NCI-H2196 (cell line): ENCODE data around the gene TFAP2B.

ENCODE experiments used
- DNase-seq: peaks from one replicate; lab custom pipeline; 2025; ENCODE audit not compliant: unreplicated experiment; lab: John Stamatoyannopoulos, UW

TFAP2B gene

GRCh38 chr6:50824552-50824951 is 5.9 kb downstream of the TFAP2B start:
- DNase-seq = no peak

GRCh38 chr6:50825375-50826036 is 6.8 kb downstream of the TFAP2B start:
- no peak for DNase-seq

- no peak for DNase-seq
Observed at GRCh38 chr6:50826037-50826761, 7.5 kb downstream of the TFAP2B start.

GRCh38 chr6:50826803-50827202 is 8.1 kb downstream of the TFAP2B start:
- DNase-seq = no peak

- DNase-seq = no peak
Observed at GRCh38 chr6:50829049-50829448, 10.4 kb downstream of the TFAP2B start.

DNA sequence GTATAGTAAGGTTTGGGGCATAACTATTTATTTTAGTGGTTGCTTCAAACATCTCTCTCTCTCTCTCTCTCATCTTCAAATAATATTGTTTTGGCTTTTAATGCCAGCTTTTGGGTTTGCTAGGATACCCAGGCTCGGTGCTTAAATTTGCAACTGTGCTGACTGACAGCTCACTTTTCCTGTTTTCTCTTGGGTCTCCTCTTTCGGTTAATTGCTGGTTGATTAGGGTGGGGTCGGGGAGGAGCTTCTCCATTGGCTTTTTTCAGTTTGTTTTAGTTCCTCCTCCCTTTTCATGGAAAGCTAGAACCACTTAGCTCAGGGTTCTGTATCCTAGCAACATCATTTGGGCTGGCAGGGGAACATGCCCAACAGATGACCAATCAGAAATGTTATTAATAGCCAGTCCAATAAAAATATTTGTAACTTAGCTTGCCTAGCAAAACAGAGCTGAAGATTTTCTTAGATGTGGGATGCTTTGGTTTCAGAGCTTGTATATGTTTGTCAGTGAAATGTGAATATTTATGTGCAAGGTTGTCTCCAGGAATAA is 11.3 kb downstream of the TFAP2B start:
- DNase-seq = no peak

DNA sequence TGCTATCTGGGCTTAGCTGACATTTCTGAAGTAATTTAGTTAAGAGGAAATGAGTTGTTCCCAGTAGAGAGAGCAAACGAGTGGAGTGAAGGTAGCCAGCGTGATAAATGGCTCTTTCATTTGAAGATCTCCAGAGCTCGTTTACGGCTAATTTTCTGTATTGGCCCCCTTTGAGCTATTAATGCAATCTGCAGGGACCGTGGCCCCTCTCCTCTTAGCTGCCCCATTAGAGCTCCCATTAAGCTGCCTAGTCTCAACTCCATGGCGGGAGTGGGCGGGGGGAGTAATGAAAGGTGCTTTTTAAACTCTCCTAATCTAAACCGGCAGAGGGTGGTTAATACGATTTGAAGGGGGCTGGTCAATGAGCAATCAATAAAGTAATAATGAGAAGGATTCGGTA is 12.5 kb downstream of the TFAP2B start:
- DNase-seq = no peak

GRCh38 chr6:50832912-50833311 is 14.2 kb downstream of the TFAP2B start:
- no peak for DNase-seq

DNA sequence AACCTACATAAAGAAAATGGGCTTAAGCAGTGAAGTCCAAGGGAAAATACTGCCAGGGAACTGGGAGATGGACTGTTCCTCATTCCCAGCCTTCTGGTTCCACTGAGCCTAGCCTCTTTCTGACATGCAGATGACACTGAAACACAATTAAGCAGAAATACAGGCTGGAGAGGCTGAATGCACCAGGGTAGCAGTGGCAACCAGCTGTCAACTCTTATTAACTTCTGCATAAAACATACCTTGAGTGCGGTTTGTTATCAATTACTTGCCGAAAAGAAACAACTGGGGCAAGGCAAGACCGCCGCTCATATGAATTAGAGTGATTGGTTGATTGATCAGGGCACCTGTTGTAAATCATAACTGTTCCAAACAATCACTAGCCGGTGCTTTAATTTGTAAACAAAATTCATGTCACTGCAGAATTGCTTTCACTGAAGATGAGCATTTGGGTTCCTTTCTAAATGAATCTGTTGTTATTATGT is 16.3 kb downstream of the TFAP2B start:
- DNase-seq = no peak

- no peak for DNase-seq
Observed at GRCh38 chr6:50836231-50836630, 17.6 kb downstream of the TFAP2B start.

- DNase-seq = no peak
Observed at GRCh38 chr6:50837589-50838445, 19.1 kb downstream of the TFAP2B start.

DNA sequence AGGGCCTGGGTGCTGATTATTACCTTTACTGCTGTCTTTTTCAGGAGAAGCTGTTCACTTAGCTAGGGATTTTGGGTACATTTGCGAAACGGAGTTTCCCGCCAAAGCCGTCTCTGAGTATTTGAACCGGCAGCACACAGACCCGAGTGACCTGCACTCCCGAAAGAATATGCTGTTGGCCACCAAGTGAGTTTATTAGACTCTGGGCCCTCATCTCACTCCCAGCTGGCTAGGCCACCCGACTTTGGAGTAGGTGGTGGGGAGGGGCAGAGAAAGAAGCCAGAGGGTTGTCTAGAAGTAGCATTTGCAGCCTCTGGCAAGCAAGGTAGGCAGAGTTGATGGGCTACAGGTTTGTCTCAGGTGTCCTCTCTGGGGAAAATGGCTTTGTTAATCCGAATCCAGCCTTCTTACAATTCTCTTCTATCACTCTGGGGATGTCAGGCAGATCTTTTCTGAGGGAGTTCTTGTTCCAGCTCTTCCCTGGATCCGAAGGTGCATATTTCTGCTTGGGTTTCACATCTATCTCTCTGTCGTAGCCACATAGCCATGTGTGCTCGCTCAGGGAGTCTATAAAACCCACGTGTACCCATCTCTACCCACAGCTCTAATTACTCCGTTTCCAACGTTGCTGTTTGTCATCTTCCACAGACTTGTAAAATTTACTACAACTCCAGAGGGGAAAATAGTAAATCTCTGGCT is 21.6 kb downstream of the TFAP2B start:
- DNase-seq = no peak

- no peak for DNase-seq
Observed at GRCh38 chr6:50840811-50841192, 22.1 kb downstream of the TFAP2B start.

DNA sequence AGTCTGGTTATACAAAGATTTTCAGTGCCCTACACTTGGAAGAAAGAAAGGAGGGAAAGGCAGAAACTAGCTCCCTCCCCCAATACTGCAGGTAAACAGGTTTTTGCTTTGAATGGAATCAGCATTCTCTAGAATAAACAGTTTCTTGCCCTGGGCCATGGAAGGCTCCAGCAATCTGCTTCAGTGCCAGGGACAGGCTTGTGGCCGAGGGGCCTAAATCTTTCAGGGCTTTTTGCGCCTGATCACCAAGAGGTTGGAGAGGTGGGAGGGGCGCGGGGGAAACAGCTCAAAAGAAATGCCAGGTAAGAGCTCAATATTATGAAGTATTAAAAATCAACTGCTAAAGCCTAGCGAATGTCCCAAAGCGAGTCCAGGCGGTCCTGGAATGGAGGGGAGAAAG is 23.8 kb downstream of the TFAP2B start:
- no peak for DNase-seq

DNA sequence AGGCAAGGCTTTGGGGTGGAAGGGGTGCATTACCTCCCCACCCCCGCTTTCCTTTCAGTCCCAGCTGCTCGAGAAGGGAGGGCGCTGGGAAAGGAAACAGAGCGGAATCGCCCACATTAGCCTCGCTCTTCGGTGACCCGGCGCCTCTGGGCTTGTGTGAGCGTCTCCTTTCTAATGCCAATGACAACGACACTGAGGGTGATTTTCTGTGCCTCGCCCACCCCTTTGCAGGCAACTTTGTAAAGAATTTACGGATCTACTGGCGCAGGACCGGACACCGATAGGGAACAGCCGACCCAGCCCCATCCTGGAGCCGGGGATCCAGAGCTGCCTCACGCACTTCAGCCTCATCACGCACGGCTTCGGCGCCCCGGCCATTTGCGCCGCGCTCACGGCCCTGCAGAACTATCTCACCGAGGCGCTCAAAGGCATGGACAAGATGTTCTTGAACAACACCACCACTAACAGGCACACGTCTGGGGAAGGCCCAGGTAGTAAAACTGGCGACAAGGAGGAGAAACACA is 24.3 kb downstream of the TFAP2B start:
- DNase-seq = no peak

DNA sequence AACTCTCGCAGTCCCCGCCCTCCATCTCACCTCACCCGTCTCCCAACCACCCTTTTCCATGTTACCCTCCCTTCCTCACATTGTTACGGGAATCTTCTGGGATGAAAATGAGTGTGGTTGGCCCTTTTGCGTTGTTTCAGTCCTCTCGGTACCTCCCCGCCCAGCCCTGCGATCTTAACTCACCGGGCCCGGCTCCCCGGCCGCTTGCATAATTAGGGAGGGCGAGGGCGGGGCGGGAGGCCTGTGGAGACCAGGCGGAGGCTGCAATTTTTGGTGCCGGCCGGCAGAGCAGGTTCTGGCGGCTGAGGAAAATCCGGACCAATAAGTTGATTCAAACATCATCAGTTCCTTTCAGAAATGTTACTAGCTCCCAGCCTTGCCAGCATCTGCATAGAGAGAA is 25.2 kb downstream of the TFAP2B start:
- no peak for DNase-seq

DNA sequence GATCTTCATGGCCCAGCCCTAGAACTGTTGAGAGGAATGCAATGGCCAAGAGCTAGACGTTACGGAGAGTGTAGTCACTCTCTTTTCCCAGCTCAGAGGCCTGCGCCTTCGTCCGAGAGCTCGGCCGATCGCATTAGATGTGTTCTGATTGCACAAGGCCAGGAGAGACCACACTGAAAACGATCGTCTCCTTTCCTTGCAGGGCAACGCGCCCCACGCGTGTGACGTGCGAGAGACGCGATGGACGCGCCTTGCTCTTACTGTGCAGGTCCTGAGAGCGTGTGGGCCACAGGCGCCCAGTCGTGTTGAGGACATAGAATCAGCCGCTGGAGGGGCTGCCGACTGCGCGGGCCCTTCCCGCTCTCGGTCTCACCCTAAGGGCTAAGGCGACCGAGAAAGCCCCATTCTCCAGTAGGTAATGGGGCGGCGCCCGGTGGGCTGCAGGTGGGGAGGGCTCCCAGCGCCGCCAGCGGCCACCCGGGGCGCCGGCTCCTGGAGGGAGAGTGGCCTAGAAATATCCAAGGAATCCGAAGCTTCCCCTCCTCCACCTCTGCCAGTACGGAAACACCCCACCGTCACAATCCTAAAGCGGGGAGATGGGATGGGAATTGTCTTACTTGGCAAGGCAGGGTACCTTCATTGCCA is 26.9 kb downstream of the TFAP2B start:
- no peak for DNase-seq

DNA sequence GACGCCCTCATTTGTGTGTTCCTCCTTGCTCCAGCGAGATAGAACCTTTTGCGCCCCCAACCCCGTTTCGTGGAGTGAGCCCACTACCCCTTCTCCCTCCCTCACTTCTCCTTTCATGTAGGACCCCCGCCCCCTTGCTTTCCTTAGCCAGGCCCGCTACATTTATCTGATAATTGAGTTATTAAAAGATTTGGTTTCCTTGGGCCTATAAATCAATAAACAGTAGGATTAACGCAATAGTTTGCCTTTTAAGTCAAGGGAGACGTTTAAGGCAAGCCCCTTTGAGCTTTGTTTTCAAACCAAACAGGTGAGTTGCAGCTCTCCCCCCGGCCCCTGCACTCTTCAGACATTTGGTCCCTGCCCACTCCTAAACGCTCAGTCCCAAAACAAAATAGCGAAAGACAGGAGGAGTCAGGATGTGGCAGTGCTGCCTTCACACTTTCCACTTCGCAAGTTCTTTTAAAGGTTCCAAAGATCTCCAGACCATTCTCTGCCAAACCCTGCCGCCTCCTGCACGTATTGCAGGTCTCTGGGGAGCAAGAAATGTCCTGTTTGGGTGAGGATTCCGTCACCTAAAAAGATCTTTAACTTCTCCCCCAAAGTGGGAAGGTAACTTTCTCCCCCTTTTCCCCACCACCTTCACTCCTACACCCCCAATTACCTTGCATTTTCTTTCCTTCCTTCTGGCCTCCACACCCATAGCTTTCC is 27.6 kb downstream of the TFAP2B start:
- no peak for DNase-seq

GRCh38 chr6:50846852-50847155 is 28.1 kb downstream of the TFAP2B start:
- no peak for DNase-seq
